WTC11 (cell line): Measurements from ENCODE around the gene HSD3B7. TPM values are rescaled to one million over a fixed set of nuclear protein-coding genes. Genes with fewer than 3 reads are reported as not detected.

ENCODE experiments used
- ATAC-seq: fragments of 200-7000 bp; cut with Tn5 transposase; 2 replicates; pipeline ENCODE4 v1.10.0; 2021; ENCODE audit warnings: mild to moderate bottlenecking, moderate library complexity
- CTCF ChIA-PET: fragments of 300-600 bp; sonication (Branson Sonifier 250); formaldehyde crosslinking; loops from one replicate; lab custom pipeline; 2021; ENCODE audit warnings: antibody characterized with exemption; lab: Charles Lee
- POLR2A ChIA-PET: fragments of 350-600 bp; sonication (Branson Sonifier 250); formaldehyde crosslinking; loops from one replicate; lab custom pipeline; 2021; ENCODE audit warnings: antibody characterized with exemption; lab: Charles Lee
- DNase-seq: peaks from one replicate; pipeline ENCODE4 v3.0.0; 2021; ENCODE audit warnings: low spot score
- H3K27ac Mint-ChIP-seq: 2 replicates; pipeline ENCODE4 v1.8.0; 2021; ENCODE audit warnings: mixed read lengths
- H3K27me3 Mint-ChIP-seq: 2 replicates; pipeline ENCODE4 v1.8.0; 2021; ENCODE audit warnings: low read depth, mild to moderate bottlenecking, moderate library complexity, mixed read lengths
- H3K36me3 Mint-ChIP-seq: 2 replicates; pipeline ENCODE4 v1.8.0; 2021; ENCODE audit warnings: mixed read lengths
- H3K4me1 Mint-ChIP-seq: 2 replicates; pipeline ENCODE4 v1.8.0; 2022; ENCODE audit warnings: mixed read lengths
- H3K4me3 Mint-ChIP-seq: 2 replicates; pipeline ENCODE4 v1.8.0; 2021; ENCODE audit warnings: mild to moderate bottlenecking, moderate library complexity, mixed read lengths
- H3K9me3 Mint-ChIP-seq: 2 replicates; pipeline ENCODE4 v1.8.0; 2021; ENCODE audit warnings: mixed read lengths
- AFF4 ChIP-seq: sonication (generic); formaldehyde crosslinking; IDR thresholded peaks from 2 replicates; pipeline ENCODE4 v1.8.1; 2023; ENCODE audit warnings: mild to moderate bottlenecking, missing genetic modification reagents, borderline replicate concordance
- ARID4B ChIP-seq: sonication (generic); formaldehyde crosslinking; IDR thresholded peaks from 2 replicates; pipeline ENCODE4 v1.8.0; 2023; ENCODE audit warnings: missing genetic modification reagents, mild to moderate bottlenecking, borderline replicate concordance
- E2F1 ChIP-seq: sonication (generic); formaldehyde crosslinking; IDR thresholded peaks from 2 replicates; pipeline ENCODE4 v1.8.0; 2022; ENCODE audit warnings: mild to moderate bottlenecking, missing genetic modification reagents
- EMX1 ChIP-seq: fragments of 250-450 bp; sonication (Bioruptor Pico); IDR thresholded peaks from 2 replicates; pipeline ENCODE4 v1.8.0; 2021; ENCODE audit warnings: mild to moderate bottlenecking
- FOXP1 ChIP-seq: sonication (generic); formaldehyde crosslinking; IDR thresholded peaks from 2 replicates; pipeline ENCODE4 v1.8.0; 2022; ENCODE audit warnings: missing genetic modification reagents, mild to moderate bottlenecking, moderate library complexity, borderline replicate concordance
- GABPB1 ChIP-seq: sonication (generic); formaldehyde crosslinking; IDR thresholded peaks from 2 replicates; pipeline ENCODE4 v1.8.1; 2023; ENCODE audit warnings: mild to moderate bottlenecking, missing genetic modification reagents
- GRHL2 ChIP-seq: fragments of 250-450 bp; sonication (Bioruptor Pico); IDR thresholded peaks from 2 replicates; pipeline ENCODE4 v1.8.0; 2022; ENCODE audit warnings: mild to moderate bottlenecking, moderate library complexity; ENCODE audit not compliant: insufficient replicate concordance, severe bottlenecking
- IRF1 ChIP-seq: sonication (generic); formaldehyde crosslinking; IDR thresholded peaks from 2 replicates; pipeline ENCODE4 v1.8.0; 2023; ENCODE audit warnings: missing genetic modification reagents
- JUN ChIP-seq: sonication (generic); formaldehyde crosslinking; IDR thresholded peaks from 2 replicates; pipeline ENCODE4 v1.8.0; 2023; ENCODE audit warnings: mild to moderate bottlenecking, missing genetic modification reagents
- MAX ChIP-seq: sonication (generic); formaldehyde crosslinking; IDR thresholded peaks from 2 replicates; pipeline ENCODE4 v1.8.0; 2022; ENCODE audit warnings: mild to moderate bottlenecking, missing genetic modification reagents
- MLX ChIP-seq: sonication (generic); formaldehyde crosslinking; IDR thresholded peaks from 2 replicates; pipeline ENCODE4 v1.8.1; 2023; ENCODE audit warnings: mild to moderate bottlenecking, missing genetic modification reagents, moderate library complexity
- MYBL2 ChIP-seq: sonication (generic); formaldehyde crosslinking; IDR thresholded peaks from 2 replicates; pipeline ENCODE4 v1.8.1; 2023; ENCODE audit warnings: mild to moderate bottlenecking, moderate library complexity, missing genetic modification reagents
- NFE2L1 ChIP-seq: sonication (generic); formaldehyde crosslinking; IDR thresholded peaks from 2 replicates; pipeline ENCODE4 v1.8.1; 2023; ENCODE audit warnings: missing genetic modification reagents
- NR1H2 ChIP-seq: sonication (generic); formaldehyde crosslinking; IDR thresholded peaks from 2 replicates; pipeline ENCODE4 v1.9.0; 2021; ENCODE audit warnings: mild to moderate bottlenecking, moderate library complexity, missing genetic modification reagents
- RELA ChIP-seq: sonication (generic); formaldehyde crosslinking; IDR thresholded peaks from 2 replicates; pipeline ENCODE4 v1.8.1; 2022; ENCODE audit warnings: missing genetic modification reagents, mild to moderate bottlenecking, borderline replicate concordance
- SMAD4 ChIP-seq: sonication (generic); formaldehyde crosslinking; IDR thresholded peaks from 2 replicates; pipeline ENCODE4 v1.8.0; 2022; ENCODE audit warnings: mild to moderate bottlenecking, missing genetic modification reagents
- STAT6 ChIP-seq: sonication (generic); formaldehyde crosslinking; conservative IDR thresholded peaks from 2 replicates; pipeline ENCODE4 v1.8.1; 2023; ENCODE audit warnings: mild to moderate bottlenecking, low read depth, missing genetic modification reagents, moderate library complexity
- TCF7 ChIP-seq: sonication (generic); formaldehyde crosslinking; IDR thresholded peaks from 2 replicates; pipeline ENCODE4 v1.8.0; 2022; ENCODE audit warnings: mild to moderate bottlenecking, low read depth, missing genetic modification reagents, moderate library complexity
- ZBTB21 ChIP-seq: sonication (generic); formaldehyde crosslinking; IDR thresholded peaks from 2 replicates; pipeline ENCODE4 v1.8.1; 2023; ENCODE audit warnings: mild to moderate bottlenecking, missing genetic modification reagents, borderline replicate concordance
- ZNF138 ChIP-seq: sonication (generic); formaldehyde crosslinking; conservative IDR thresholded peaks from 2 replicates; pipeline ENCODE4 v1.8.1; 2022; ENCODE audit warnings: mild to moderate bottlenecking, moderate library complexity, missing genetic modification reagents
- ZNF671 ChIP-seq: fragments of 250-450 bp; sonication (Bioruptor Pico); IDR thresholded peaks from 2 replicates; pipeline ENCODE4 v1.8.0; 2021; ENCODE audit warnings: mild to moderate bottlenecking
- ZSCAN18 ChIP-seq: fragments of 250-450 bp; sonication (Bioruptor Pico); IDR thresholded peaks from 2 replicates; pipeline ENCODE4 v2.1.2; 2022; ENCODE audit warnings: mild to moderate bottlenecking, moderate library complexity
- total RNA-seq: library from RNA; stranded (reverse); gene quantifications from 3 replicates; pipeline ENCODE4 v1.2.3, GENCODE V29; 2021

The HSD3B7 gene
- total RNA-seq, 1 experiment from 2014 or later, result 4.5 TPM

GRCh38 chr16:30989469-30990047, 4.6 kb downstream of the HSD3B7 start (continued):
- TF ChIP-seq ARID4B (CRISPR knock-in tag) (no peak), IRF1 (CRISPR knock-in tag) (no peak), EMX1 (CRISPR knock-in tag) (no peak), GABPB1 (no peak), ZSCAN18 (no peak), NFE2L1 (CRISPR knock-in tag) (no peak), MAX (CRISPR knock-in tag) (no peak), AFF4 (CRISPR knock-in tag) (no peak), JUN (CRISPR knock-in tag) (no peak), RELA (CRISPR knock-in tag) (no peak), NR1H2 (no peak), E2F1 (no peak), ZNF138 (no peak), FOXP1 (CRISPR knock-in tag) (no peak), SMAD4 (CRISPR knock-in tag) (no peak)

- Mint-ChIP-seq H3K4me3 (no peak overlapping the region), H3K27ac (no peak overlapping the region), H3K9me3 (no peaks in the 10 kb centered on the region), H3K36me3 (no peaks in the 10 kb centered on the region), H3K27me3 (no peaks in the 10 kb centered on the region), H3K4me1 (peaks cover 6% of the 10 kb centered on the region)
- ChIA-PET CTCF (interaction anchor here (0.5 kb wide), 1 partner anchor 25 kb away, joined by 4 read pairs; no protein-coding TSS in a partner anchor), POLR2A (no interaction called here)
- DNase-seq (no peak), ATAC-seq (no peak)
- no peak for TF ChIP-seq GRHL2 (CRISPR knock-in tag)
- TF ChIP-seq TCF7 (CRISPR knock-in tag), result no peak
- TF ChIP-seq MYBL2 (CRISPR knock-in tag), result no peak
- no peak for TF ChIP-seq ZNF671 (CRISPR knock-in tag)
- no peak for TF ChIP-seq ZBTB21 (CRISPR knock-in tag)
- no peak for TF ChIP-seq NR1H2
- TF ChIP-seq MLX (CRISPR knock-in tag), result no peak
- TF ChIP-seq STAT6 (CRISPR knock-in tag), result no peak
Measured at GRCh38 chr16:30990105-30990504, 5.1 kb downstream of the HSD3B7 start.
